Measurements from ENCODE around the gene RASSF3. TPM values are rescaled to one million over a fixed set of nuclear protein-coding genes. Genes with fewer than 3 reads are reported as not detected.
A peak's percentile ranks its signal among the peaks of the same experiment; 100 is the strongest.
"Not testable (repeated sequence)": the region's sequence is repeated elsewhere in the genome, so short reads cannot be mapped to it uniquely, and the experiment has no call there.

Gene RASSF3
- total RNA-seq, 1 donor from 2014 or later: 18.1 TPM

- peaks cover 5% of the 10 kb centered on the region for H3K36me3 Mint-ChIP-seq (ENCODE audit: low read depth)
- peak; percentile 47 for DNase-seq (ENCODE audit: low read depth, low spot score)
- H3K4me1 Mint-ChIP-seq: peaks cover 42% of the 10 kb centered on the region
- no peak for TF ChIP-seq CTCF (conservative IDR thresholded peaks at IDR 0.05)
- no peaks in the 10 kb centered on the region for H3K27me3 Mint-ChIP-seq (ENCODE audit: low read depth)
- H3K27ac Mint-ChIP-seq (ENCODE audit: unreplicated experiment): peak overlapping the region; percentile 44
- H3K9me3 Mint-ChIP-seq: no peaks in the 10 kb centered on the region
- H3K4me3 Mint-ChIP-seq: peak overlapping the region; percentile 91
Measured at GRCh38 chr12:64610660-64611340, 505 bp downstream of the RASSF3 start.

- Mint-ChIP-seq H3K36me3 (ENCODE audit: low read depth) (peaks cover 5% of the 10 kb centered on the region), H3K27me3 (ENCODE audit: low read depth) (no peaks in the 10 kb centered on the region), H3K9me3 (no peaks in the 10 kb centered on the region), H3K27ac (ENCODE audit: unreplicated experiment) (peak overlapping the region; percentile 44), H3K4me3 (peak overlapping the region; percentile 91), H3K4me1 (peaks cover 50% of the 10 kb centered on the region)
- no peak for TF ChIP-seq CTCF (conservative IDR thresholded peaks at IDR 0.05)
- DNase-seq (ENCODE audit: low read depth, low spot score): peak; percentile 5
Measured at GRCh38 chr12:64611341-64612284, 1.3 kb downstream of the RASSF3 start.

- peaks cover 56% of the 10 kb centered on the region for H3K4me1 Mint-ChIP-seq
- no peak for TF ChIP-seq CTCF (conservative IDR thresholded peaks at IDR 0.05)
- peaks cover 5% of the 10 kb centered on the region for H3K36me3 Mint-ChIP-seq (ENCODE audit: low read depth)
- no peak overlapping the region for H3K27ac Mint-ChIP-seq (ENCODE audit: unreplicated experiment)
- no peaks in the 10 kb centered on the region for H3K9me3 Mint-ChIP-seq
- H3K4me3 Mint-ChIP-seq: peak overlapping the region; percentile 79
- H3K27me3 Mint-ChIP-seq (ENCODE audit: low read depth): no peaks in the 10 kb centered on the region
- no peak for DNase-seq (ENCODE audit: low read depth, low spot score)
Measured at GRCh38 chr12:64612843-64613242, 2.5 kb downstream of the RASSF3 start.

GRCh38 chr12:64613775-64614398, 3.6 kb downstream of the RASSF3 start:
- H3K27ac Mint-ChIP-seq (ENCODE audit: unreplicated experiment); H3K27me3 Mint-ChIP-seq (ENCODE audit: low read depth); H3K36me3 Mint-ChIP-seq (ENCODE audit: low read depth); DNase-seq (ENCODE audit: low read depth, low spot score); H3K9me3 Mint-ChIP-seq: not testable (repeated sequence)
- H3K4me3 Mint-ChIP-seq: peak overlapping the region; percentile 79
- peaks cover 51% of the 10 kb centered on the region for H3K4me1 Mint-ChIP-seq

GRCh38 chr12:64616201-64616600, 5.9 kb downstream of the RASSF3 start:
- peaks cover 5% of the 10 kb centered on the region for H3K36me3 Mint-ChIP-seq (ENCODE audit: low read depth)
- no peak for DNase-seq (ENCODE audit: low read depth, low spot score)
- H3K9me3 Mint-ChIP-seq: no peaks in the 10 kb centered on the region
- H3K27ac Mint-ChIP-seq (ENCODE audit: unreplicated experiment): peak overlapping the region; percentile 3
- TF ChIP-seq CTCF (conservative IDR thresholded peaks at IDR 0.05): no peak
- peak overlapping the region; percentile 52 for H3K4me3 Mint-ChIP-seq
- no peaks in the 10 kb centered on the region for H3K27me3 Mint-ChIP-seq (ENCODE audit: low read depth)
- H3K4me1 Mint-ChIP-seq: peaks cover 48% of the 10 kb centered on the region
